ENCODE data around the gene MSX2.

GRCh38 chr5:174698156-174698555 lies 26.2 kb upstream of the MSX2 start:
- TF ChIP-seq NR1H2 (CRISPR knock-in tag; IDR thresholded peaks at IDR 0.05) (no peak), CREB1 (IDR thresholded peaks at IDR 0.05) (no peak), CREB1 (CRISPR knock-in tag; IDR thresholded peaks at IDR 0.05) (no peak), TAF1 (IDR thresholded peaks at IDR 0.05; ENCODE audit: control insufficient read depth, extremely low read depth, insufficient read depth, low read length, severe bottlenecking) (no peak), CHD4 (IDR thresholded peaks at IDR 0.05; ENCODE audit: insufficient read depth, insufficient replicate concordance, low read depth, low read length, poor library complexity, severe bottlenecking) (no peak)
- TF ChIP-seq, protein P1, sequence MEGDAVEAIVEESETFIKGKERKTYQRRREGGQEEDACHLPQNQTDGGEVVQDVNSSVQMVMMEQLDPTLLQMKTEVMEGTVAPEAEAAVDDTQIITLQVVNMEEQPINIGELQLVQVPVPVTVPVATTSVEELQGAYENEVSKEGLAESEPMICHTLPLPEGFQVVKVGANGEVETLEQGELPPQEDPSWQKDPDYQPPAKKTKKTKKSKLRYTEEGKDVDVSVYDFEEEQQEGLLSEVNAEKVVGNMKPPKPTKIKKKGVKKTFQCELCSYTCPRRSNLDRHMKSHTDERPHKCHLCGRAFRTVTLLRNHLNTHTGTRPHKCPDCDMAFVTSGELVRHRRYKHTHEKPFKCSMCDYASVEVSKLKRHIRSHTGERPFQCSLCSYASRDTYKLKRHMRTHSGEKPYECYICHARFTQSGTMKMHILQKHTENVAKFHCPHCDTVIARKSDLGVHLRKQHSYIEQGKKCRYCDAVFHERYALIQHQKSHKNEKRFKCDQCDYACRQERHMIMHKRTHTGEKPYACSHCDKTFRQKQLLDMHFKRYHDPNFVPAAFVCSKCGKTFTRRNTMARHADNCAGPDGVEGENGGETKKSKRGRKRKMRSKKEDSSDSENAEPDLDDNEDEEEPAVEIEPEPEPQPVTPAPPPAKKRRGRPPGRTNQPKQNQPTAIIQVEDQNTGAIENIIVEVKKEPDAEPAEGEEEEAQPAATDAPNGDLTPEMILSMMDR (IDR thresholded peaks at IDR 0.05 in 2 of 3, conservative IDR thresholded peaks at IDR 0.05 in 1 of 3; ENCODE audit: insufficient read depth in 2 of 3, low read depth in 1 of 3, low read length in 3 of 3): peak; percentile 19 to 45 (median 33); a peak in 3 of 6 replicates
